HCT116 (cell line): ENCODE results near the gene GFPT1.

Experiments
- POLR2A ChIP-seq: IDR thresholded peaks from 2 replicates; pipeline ENCODE4 v1.7.0; 2011; ENCODE audit warnings: borderline replicate concordance; ENCODE audit not compliant: insufficient read depth, insufficient read length; ENCODE audit errors: extremely low read depth
- RAD21 ChIP-seq: IDR thresholded peaks from 2 replicates; pipeline ENCODE4 v1.6.1; 2012; ENCODE audit warnings: low read depth, mild to moderate bottlenecking

GRCh38 chr2:69422198-69422597 is 35.2 kb upstream of the GFPT1 start:
- TF ChIP-seq RAD21 (no peak), POLR2A (no peak)
